Stimulated activated CD8-positive, alpha-beta memory T cell treated with anti-CD3 and anti-CD28 coated beads, Interleukin-4, amount 100 ng/mL, for 48 hours (primary cell): ENCODE data around the gene OR10J5.
"Not testable (repeated sequence)": the region's sequence is repeated elsewhere in the genome, so short reads cannot be mapped to it uniquely, and the experiment has no call there.

ENCODE experiments used
- DNase-seq: peaks from one replicate; pipeline ENCODE4 v3.0.0-alpha.2; 2020

OR10J5 gene, protein sequence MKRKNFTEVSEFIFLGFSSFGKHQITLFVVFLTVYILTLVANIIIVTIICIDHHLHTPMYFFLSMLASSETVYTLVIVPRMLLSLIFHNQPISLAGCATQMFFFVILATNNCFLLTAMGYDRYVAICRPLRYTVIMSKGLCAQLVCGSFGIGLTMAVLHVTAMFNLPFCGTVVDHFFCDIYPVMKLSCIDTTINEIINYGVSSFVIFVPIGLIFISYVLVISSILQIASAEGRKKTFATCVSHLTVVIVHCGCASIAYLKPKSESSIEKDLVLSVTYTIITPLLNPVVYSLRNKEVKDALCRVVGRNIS

DNA sequence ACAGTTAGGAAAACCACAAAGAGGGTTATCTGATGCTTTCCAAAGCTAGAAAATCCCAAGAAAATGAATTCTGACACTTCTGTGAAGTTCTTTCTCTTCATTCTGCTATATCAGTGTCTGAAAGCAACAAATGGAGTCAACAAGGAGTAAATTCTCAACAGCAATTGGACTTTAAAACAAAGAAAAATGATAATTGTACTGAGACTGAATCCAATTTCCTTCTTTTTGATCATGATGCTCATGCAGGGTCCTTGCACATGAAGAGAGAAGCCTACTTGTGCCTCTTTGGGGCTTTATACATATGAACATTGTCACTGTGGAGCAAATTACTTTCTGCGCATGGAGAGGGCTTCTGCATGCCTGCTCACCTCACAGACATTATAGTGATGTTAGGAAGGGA is at the start of gene OR10J5:
OR10J5 (minus strand) TSS at position 101 of the 400 bp plus-strand sequence; CDS start at position 101, 0 bp downstream.
- no peak for DNase-seq

DNA sequence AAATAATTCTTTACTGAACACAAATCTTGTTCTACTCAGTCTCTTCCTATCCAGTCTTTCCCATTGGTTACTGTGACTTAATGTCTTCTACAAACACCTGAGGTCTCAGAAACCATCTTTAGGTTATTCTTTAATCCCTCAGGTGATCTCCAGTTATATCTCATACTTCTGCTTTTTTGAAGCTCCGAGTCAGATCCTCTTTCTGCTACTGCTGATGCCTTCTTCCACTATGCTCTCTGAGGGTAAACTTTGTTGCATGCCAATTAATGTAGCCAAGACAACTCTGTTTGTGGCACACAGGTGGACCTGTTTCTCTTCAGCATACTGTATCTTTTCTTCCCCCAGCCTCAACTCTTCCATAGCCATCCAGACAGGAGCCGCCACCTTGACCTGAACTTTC is 48.7 kb upstream of the OR10J5 start:
- no peak for DNase-seq

DNA sequence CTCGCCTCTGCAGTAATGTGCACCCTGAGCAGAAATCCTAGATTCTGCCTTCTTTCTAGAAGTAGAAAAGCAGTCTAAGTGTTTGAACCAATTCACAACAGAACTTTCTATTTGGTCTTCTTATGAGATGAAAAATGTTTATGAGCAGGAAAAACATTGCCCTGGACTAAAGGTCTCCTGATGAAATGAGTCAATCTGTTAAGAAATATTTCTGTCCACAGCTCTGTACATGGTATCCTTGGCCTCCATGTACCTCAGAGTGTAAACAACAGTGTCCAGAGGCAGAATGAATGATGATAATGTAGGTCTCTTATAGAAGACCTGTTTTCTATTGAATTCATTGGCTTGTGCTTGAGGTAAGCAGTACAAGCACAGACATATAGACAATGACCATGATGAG is 45.6 kb upstream of the OR10J5 start:
- no peak for DNase-seq

DNA sequence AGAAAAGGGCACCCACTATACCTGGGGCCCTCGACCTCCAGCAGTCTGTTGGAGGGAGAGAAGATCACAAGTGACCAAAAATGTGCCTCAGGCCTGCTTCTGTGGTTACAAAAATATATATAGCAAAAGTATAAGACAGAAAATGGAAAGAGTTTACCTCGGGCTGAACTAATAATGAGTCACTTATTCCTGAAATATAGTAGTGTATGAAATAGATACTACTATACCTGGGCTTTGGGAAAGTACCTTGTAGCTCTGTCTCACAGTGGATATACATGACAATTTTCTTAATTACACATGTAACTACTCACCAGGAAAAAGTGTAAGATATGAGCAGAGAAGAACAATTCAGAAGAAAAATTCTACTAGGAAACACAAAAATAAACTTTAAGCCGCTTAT is 44.5 kb upstream of the OR10J5 start:
- DNase-seq, result no peak

DNA sequence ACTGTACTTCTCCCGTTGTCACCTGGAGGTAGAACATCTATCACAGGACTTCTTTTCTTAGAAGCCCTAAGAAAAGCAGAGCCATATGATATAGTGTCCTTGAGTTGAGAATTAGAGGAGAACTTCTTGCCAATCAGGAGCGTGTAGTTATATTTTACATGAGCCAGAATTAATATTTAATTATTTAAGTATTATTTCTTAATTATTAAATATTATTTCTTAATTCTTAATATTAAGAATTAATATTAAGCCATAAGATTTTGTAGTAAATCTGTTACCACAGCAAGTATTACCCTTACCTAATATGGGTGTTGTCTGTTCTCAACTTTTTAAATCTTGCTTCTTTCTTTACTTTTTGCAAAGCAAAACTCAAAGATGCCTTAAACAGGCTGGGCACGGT is 41.6 kb upstream of the OR10J5 start:
- DNase-seq, result no peak

DNA sequence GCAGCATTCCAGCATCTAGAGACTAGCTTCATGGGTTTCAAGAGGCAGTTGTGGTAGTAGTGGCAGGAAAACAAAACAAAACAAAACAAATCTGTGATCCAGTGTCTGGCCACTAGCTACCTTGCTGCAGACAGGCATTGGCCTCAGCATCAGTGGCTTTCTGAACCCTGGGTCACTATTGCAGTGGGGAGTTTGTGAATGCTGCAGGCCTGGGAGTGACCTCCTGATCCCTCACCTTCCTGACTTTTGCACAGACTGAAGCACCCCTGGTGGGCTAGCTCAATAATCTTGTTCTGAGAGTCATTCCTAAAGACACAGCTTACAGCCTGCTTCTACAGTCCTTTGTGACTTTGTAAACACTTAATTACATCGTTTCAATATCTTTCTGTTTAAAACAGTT is 26.9 kb upstream of the OR10J5 start:
- no peak for DNase-seq

DNA sequence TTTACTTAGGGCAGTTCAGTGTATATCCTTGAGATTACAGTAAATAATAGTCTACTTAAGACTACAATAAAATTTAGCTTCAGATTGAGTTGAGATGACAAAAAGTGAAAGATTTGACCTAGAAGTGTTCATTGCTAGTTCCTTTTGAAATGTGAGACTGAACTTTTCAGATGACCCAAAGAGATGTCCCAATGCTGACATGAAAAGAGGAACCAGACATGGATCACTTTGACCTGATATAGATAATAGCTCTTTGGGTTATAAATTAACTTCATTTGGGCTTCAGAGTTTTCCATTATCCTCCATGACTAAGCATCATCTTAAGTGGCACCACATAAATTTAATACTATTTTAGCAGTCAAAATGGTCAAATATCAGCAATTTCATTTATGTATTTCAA is 25.7 kb upstream of the OR10J5 start:
- no peak for DNase-seq

DNA sequence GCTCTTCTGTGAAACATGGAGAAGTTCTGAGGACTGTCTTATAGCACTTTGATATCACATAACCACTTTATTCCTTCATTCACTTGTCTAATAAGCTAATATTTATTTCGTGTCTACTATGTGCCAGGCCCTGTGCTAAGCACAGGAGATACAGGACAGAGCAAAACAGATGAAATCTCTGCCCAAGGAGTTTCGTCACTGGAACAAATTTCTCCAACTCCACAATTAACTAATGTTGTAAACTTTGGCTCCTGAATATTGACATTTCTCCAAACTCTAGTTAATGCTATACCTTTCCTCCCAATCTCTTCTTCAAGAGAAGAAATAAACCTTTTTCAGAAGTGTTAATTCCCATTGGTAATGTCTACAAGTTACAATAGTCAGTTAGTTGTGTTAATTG is 24.8 kb upstream of the OR10J5 start:
- DNase-seq, result no peak

DNA sequence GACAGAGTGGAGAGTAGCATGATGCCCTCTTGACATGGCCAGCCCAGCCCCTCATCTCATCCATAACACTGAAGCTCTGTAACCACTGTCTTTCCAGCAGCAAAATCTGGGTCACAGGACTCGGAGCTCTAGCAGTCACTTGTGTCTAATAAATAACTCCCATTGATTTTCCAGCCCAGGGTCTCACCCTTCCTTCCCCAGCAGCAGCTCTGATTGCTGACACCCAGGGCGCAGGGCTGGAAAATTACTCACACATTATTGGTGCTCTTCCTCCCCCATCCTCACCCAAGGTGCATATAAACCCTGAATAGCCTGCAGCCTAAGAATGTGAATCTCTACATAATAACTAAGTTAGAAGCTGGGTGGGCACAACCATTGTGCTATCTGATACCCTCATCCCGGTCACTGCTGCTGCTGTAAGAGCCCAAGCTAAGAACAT is 21.1 kb upstream of the OR10J5 start:
- no peak for DNase-seq

DNA sequence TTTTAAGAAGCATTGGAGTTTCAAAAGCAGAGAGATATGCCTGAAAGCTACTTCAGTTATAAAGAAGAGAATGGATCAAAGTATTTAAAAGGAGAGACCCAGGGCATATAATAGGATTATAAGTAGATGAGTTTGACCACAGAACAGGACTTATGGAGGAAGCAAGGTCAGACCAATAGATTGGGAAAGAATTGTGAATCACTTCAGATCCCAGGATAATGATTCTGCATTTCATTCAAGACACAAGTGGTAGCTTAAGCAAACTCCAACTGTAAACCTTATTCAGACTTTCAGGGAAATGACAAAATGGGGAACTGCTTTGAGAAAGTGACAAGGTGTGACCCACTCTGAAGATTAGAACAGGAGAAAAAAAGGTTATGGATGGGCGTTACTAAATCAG is 18.9 kb upstream of the OR10J5 start:
- DNase-seq, result no peak

DNA sequence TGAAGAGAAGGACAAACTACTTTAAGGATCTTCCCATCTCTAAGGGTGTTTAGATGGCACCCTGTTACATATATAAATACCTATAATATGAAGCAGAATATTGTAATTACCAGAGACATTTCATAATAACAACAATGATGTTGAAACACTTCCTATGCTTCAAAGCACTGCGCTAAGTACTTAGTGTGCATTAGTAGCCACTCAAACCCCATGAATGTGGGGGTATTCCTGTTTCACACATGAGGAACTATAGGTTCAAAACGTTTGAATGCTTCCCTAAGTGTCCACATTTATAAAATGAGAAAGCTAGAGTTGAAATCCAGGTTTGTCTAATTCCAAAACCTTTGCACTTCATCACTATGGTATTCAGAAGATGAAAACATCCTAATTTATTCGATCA is 18.5 kb upstream of the OR10J5 start:
- no peak for DNase-seq

DNA sequence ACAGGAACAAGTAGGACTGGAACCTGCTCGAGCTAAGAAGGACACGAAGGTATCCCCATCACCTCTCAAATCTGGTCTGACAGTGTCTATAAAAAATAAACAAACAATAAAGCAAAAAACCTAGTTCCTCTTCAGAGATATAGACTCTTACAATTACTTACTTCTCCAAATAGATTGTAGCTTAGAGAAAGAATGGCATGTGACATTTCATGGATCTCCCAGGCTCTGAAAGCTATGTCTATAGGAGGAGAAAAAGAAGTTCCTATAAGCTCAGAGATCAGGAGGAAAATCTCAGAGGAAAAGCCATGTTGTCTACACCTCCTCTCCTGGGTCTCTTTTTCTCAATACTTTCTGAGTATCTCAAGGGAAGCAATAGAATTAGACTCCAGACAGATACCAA is 12.3 kb upstream of the OR10J5 start:
- DNase-seq, result no peak

DNA sequence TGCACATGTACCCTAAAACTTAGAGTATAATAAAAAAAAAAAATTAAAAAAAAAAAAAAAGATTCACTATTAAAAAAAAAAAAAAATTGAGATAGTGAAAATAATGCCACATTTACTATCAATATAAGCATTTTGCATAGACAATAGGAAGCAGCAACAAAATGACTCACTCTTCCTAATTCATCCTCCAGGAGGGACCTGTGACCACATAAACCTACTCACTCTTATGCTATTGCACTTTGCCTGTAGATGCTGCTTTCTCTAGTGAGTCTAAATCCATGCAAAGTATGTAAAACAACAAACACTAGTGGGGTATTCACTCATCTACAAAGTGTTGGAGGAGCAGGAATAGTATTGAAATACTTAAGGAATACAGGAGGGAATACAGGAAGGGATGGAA is 2.9 kb downstream of the OR10J5 start:
- DNase-seq, result no peak

DNA sequence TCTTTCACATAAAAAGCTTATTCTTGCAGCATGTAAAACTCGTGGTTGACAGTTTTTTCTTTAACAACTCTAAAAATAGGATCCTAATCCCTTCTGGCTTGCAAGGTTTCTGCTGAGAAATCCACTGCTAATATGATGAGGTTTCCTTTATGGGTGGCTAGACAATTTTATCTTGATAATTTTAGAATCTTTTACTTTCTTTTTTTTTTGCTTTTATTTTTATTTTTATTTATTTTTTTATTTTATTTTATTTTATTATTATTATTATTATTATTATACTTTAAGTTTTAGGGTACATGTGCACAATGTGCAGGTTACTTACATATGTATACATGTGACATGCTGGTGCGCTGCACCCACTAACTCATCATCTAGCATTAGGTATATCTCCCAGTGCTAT is 11.0 kb downstream of the OR10J5 start:
- not testable (repeated sequence) for DNase-seq

DNA sequence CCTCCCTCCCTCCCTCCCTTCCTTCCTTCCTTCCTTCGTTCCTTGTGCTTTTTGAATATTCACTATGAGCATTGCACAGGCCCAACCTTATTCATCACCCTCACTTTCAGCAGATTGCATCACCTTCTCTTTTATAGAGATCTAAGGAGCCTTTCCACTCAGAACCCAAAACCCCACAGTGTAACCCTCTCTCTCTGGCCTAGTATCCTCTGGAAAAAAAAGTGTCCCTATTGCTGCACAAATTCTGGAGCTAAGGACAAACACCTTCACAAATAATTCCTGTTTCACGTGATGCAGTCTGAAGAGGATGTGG is 25.6 kb downstream of the OR10J5 start:
- DNase-seq, result no peak

DNA sequence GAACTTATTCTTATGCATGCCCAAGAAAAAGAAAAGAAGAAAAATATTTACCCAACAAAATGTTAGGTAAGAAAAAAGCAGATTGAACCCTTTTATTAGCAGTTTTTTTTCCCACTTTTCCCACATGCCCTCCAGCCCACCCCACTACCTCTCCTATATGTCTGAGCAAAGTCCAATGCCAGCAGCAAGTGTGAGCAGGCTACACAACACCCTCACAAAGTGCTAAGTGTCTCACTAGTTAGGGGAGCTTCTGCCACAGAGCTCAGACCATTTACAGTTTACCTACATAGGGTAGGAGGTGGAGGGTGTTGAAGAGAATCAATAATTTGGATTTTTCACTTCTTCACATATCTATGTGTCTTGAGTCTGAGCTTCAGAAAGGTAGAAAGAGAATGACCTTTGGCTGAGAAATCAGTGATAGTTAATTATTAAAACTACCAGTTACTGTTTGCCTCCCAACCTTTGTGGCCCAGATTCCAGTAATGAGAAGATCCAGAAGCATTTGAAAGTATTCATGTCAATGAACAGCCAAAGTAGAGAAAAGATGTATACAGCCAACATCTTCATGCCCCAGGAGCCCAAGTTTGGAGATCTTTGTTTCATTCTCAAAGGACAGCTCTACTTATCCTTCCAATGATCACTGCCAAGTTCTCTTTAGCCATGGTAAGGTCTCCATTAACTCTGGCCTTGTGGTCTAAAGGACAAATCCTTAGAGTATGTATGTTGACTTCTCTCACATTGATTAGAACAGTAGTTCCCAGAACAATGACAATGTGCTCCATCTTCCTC is 26.2 kb downstream of the OR10J5 start:
- DNase-seq, result no peak

DNA sequence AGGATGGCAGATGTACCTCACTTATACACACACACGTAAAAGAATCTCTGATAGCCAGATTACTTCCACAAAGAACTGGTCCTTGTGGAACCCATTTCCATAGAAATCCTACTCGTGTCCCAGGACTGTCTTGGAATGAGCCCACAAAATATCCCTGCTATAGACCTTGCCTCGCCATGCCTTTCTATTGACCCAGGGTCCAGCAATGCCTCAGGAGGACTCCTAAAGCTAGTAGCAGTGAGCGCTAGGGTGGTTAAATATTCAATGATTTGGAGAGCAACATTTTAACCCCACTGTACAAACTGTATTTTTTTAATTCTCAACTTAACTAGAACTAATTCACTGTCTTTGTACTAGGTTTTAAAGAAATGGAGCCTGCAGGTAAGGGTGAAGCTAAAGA is 26.9 kb downstream of the OR10J5 start:
- no peak for DNase-seq

DNA sequence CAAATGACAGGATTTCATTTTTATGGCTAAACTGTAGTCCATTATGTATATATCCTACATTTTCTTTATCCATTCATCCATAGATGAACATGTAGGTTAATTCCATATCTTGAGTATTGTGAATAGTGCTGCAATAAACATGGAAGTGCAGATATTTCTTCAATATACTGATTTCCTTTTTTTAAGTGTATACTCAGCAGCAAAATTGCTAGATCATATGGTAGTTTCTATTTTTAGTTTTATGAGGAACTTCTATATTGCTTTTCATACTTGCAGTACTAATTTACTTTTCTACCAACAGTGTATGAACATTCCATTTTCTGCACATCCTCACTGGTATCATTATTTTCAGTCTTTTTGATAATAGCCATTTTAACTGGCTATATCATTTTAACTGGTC is 30.1 kb downstream of the OR10J5 start:
- DNase-seq, result no peak

DNA sequence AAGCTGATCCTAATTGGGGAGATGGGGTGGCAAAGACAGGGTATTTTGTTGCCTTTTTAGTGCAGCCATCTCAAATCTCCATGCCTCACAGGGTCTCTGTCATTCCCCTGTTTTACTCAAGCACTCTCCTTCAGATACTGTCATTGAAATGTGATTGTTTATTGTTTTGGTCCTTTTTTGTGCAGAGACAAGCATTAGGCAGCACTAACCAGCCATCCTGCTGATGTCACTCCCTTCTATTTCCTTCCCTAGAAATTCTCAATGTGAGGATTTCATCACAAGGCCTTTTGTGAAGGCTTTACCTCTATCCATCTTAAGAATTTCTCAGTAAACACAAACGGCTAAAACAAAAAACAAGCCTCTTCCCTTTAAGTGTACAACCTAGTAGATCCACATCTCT is 34.7 kb downstream of the OR10J5 start:
- no peak for DNase-seq

DNA sequence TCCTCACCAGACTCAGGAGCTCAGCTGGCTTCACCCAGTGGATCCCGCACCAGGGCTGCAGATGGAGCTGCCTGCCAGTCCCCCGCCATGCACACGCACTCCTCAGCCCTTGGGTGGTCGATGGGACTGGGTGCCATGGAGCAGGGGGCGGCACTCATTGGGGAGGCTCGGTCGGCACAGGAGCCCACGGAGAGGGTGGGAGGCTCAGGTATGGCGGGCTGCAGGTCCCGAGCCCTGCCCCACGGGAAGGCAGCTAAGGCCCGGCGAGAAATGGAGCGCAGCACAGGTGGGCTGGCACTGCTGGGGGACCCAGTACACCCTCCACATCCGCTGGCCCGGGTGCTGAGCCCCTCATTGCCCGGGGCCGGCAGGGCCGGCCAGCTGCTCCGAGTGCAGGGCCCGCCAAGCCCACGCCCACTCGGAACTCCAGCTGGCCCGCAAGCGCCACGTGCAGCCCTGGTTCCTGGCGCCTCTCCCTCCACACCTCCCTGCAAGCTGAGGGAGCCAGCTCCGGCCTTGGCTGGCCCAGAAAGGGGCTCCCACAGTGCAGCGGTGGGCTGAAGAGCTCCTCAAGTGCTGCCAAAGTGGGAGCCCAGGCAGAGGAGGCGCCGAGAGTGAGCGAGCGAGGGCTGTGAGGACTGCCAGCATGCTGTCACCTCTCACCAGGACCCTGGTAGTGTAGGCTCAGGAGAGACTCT is 41.1 kb downstream of the OR10J5 start:
- DNase-seq, result not testable (repeated sequence)

DNA sequence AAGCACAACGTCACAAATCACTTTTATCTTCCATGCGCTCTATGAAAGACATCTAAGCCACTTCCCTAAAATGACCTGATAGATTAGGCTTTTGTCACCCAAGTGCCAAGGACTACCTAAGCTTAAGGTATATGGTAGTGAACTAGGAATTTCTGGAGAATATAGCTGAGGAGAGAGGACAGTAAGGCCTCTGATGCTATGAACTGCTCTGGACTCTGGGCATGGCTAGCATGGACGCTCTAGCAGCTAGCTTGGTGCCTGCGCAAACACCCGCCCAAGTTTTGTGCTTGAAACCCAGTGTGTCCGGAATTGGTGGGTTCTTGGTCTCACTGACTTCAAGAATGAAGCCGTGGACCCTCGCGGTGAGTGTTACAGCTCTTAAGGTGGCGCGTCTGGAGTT is 42.5 kb downstream of the OR10J5 start:
- no peak for DNase-seq

DNA sequence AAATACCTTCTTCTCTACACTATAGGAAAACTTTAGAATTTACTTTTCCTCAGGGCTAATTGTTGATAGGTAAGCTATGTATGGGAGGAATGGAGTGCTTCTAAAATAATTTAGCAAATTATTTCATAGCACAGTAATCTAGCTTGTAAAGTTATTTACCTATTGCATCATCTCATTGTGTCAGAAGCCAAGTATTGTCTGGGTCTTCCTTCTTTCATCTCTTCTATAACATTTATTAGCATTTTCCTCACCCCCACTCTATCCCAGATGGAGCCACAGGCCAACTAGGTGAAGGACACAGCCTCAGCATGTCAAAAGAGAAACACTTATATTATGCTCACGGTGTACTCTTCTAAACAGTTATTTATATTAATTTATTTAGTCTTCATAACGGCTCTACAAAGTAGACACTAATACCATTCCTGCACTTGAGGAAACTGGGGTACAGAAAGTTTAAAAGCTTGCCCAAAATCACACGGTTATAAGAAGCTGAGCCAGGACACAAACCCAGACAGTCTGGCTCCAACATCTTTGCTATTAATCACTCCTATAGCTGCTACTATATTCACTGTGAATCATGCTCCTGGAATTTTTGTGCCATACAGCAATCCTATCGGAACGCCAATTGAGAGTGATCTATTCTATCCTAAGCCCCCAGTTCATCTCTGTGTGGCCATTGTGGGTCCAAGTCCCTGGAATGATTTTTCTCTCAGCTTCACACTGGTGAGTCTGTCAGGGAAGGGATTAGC is 43.1 kb downstream of the OR10J5 start:
- no peak for DNase-seq
